Activated T-helper 9 cell treated with anti-CD3 and anti-CD28 coated beads, Interleukin-2, amount 50 U/mL, for 16 hours (primary cell): ENCODE data around the gene RNASE4.
A peak's percentile ranks its signal among the peaks of the same experiment; 100 is the strongest.
"Not testable (repeated sequence)": the region's sequence is repeated elsewhere in the genome, so short reads cannot be mapped to it uniquely, and the experiment has no call there.

ENCODE experiments used
- DNase-seq: peaks from one replicate; pipeline ENCODE4 v3.0.0-alpha.2; 2020; ENCODE audit warnings: low read depth

RNASE4 gene

DNA sequence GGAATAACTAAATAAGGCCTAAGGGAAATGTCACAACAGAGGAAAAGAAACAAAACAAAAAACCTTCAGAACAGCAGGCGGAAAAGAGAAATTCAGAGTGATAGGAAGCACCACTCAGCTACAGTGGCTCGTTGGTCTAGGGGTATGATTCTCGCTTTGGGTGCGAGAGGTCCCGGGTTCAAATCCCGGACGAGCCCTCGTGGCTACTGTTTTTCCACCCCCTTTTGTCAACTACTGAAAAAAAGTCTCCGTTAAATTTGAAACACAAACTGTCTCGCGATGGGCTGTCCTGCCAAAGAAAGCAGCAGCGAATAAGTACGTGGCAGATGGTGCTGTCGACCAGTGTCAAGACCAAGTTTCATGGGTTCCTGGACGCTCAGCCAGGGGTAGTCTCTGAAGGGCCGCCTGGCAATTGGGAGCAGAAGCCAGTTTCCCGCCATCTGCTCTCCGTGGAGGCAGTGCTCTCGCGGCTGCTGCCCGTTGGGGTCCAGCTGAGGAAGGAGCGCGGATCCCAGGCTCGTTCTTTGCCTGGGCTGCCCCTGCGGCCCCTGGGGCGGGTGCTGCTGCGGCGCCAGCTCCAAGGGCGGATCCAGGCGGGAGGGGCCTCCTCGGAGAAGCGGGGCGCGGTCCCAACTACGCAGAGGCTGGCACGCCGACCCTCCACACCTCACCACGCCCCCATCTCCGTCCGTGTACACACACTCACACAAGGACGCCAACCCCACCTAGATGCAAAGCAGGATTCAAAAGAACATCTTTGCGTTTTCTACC, at the start of gene RNASE4:
Gene RNASE4, plus strand, starts transcription at position 670 of the 771 bp plus-strand sequence. CDS start 14,812 bp downstream, outside the sequence.
- DNase-seq, result peak; percentile 68

DNA sequence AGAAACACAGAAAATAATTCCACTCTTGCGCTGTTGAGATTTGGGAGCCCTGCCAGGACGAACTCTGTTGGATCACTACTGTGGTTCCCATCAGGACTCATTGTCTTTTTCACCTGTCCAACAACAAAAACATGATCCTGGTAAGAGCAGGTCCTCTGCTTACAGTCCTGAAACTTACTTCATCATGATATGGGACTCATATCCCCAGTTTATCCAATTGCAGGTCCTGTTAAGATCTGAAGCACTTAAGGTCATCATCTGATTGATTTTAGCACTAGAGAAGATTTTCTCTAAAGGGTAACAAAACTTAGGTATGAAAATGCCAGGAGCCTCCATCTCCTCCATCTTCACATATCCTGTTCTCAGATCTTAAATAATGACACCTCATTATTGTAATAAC, 42.8 kb upstream of the RNASE4 start, which contains the start of gene OR6S1:
Gene OR6S1, minus strand, starts transcription at position 101 of the 400 bp plus-strand sequence. Its CDS starts 0 bp downstream, at position 101.
- DNase-seq, result no peak

- no peak for DNase-seq
These were observed 42.2 kb upstream of the RNASE4 start for GRCh38 chr14:20642182-20642581.

GRCh38 chr14:20642755-20643154, 41.6 kb upstream of the RNASE4 start:
- DNase-seq, result not testable (repeated sequence)

DNA sequence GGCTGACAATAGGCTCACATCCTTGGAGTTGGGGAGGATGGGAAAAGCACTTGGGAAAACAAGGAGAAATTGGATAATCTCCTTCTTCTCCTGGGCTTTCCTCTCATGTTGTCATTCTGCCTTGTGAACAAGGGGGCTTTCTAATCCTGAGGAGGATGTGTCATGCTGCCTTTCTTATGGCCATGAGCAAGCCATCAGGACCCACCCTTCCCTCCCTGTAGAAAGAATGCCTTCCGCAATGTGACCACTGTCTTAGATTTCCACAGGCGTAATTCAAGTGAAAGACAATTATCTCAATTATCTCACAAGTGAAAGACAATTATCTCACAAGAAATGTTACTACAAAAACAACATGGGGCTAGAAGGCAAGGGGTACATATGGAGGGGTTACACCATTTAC, 39.8 kb upstream of the RNASE4 start:
- no peak for DNase-seq

DNA sequence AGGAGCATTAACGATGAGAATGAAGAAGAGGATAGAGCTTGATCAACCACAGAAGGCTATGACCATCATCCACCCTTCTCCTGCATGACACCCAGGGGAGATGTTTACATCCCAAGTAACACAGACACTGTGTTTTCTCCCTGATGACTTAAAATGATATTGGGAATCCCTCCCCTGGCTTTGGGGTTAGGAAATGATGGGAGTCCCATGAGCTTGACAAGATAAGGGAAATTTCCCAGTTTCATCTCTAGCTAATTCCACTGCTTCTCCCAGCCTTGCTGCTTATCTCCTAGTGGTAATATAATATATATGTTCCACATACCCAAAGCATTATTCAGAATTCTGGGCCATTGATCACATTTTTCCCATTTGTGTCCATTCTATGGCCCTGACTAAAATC, 38.9 kb upstream of the RNASE4 start:
- no peak for DNase-seq

DNA sequence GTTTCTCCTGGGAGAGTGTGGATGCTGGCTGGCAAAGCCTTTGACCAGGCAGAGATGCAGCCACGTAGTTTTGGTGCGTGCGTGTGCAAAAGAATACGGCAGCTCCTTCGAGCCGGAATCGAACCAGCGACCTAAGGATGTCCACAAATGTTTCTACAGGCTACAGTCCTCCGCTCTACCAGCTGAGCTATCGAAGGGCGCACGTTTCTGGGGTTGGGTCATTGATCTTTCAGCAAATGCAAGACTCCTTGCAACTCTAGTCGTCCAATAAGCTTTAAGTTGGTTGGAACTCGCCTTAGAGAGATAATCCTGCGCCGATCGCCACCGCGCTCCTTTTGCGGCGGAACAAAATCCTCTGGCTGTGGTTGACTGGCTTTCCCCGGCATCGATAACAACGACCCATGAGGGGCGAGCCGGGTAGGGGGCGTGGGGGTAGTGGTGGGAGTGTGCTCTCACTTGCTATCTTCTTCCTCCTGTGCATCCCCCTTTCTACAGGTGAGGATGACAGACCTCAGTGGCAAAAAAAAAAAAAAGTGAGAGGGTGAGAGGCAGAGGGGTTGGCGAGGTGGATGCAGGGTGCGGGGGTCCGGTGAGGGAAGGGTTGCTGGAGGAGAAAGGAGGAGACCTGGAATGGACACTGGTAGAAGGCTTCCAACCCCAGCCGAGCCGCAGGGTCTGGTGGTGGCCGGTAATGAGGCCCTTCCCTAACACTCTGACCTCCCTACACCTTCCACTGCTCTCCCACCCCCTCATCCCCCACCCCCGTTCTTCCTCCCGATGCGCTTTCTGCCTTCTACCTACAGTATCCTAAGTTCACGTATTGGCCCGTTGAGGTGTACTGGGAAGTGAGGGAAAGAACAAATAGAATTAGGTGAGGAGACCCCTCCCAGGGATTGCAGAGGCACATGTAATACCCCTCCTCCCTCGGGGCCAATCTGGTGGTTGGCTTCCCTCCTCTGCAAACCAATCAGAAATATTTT, 31.1 kb upstream of the RNASE4 start:
- DNase-seq, result no peak

GRCh38 chr14:20655851-20656250, 28.5 kb upstream of the RNASE4 start:
- DNase-seq, result no peak

DNA sequence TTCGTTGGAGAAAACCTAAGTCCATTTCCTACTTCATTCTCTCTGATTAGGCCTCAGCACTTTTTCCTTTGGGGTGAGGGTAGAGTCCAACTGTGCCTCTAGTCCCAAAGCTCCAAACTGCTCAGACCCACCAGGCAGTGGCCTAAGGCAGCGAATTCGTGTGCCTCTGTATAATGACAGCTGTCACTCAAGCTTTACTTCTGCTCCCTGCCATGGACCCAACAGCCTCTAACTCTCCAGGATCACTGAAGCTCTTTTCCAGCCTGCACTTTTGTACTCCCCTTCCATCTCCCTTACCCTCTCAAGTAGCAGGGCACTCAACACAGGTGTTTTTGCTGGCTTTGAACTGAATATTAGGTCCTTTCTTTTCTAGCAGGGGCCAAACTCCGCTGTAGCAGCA, 28.1 kb upstream of the RNASE4 start:
- DNase-seq, result no peak

DNA sequence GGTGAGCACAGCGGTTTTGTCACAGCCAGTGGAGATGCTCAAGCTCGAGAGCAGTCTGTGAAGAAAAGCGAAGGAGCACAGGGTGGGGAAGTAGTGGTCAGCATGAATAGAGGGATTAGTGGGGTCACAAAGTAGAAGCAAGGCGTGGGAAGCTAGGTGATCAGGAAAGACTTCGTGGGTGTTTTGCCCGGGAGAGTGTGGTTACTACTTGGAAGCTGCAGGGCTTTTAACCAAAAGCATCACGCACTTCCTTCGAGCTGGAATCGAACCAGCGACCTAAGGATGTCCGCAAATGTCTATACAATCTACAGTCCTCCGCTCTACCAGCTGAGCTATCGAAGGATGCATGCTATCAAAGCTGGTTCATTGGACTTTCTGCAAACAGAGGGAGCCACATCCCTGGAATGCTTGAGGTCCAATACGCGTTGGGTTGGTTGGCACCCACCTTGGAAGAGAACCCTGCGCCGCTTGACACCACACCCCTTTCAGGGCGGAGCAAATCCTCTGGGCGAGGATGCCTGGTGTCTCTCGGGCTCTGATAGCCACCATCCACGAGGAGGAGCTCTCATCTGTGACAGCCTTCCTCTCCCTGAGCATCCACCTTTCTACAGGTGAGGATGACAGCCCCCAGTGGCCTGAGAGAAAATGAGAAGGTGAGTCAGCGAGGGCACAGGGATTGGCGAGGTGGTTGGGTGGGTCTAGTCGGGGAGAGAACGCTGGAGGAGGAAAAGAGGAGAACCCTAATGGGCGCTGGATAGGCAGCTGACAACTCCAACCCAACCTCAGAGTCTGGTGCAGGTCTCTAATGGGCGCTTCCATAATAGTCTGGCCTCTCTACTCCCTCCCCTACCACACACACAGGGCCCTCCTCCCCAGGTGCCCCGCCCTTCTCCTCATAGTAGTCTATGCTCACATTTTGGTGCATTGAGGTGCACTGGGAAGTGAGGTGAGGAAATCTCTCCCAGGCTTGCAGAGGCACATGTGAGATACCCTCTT, 26.8 kb upstream of the RNASE4 start:
- DNase-seq, result no peak

DNA sequence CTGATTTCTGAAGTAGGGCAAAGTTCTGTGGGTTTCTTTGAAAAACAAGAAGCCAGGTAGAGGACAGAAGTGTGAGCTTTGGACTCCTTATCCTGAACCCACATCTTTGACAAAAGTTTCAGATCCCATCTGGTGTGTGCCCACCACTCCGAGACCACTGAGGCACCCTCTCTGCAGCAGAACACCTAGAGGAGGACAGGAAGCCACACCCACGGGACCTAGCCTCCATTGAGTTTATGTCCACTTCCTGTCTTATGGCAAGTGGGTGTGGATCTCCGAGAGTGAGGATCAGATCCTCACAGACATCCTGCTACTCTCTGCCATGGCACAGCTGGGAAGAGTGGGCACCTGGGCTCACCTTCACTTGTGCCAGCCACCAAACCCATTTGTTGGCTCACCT, 26.1 kb upstream of the RNASE4 start:
- DNase-seq, result no peak

GRCh38 chr14:20659336-20659735, 25.0 kb upstream of the RNASE4 start:
- DNase-seq, result no peak

- no peak for DNase-seq
These were observed 24.5 kb upstream of the RNASE4 start for GRCh38 chr14:20659813-20660395.

- DNase-seq, result no peak
These were observed 23.2 kb upstream of the RNASE4 start for GRCh38 chr14:20661197-20661596.

DNA sequence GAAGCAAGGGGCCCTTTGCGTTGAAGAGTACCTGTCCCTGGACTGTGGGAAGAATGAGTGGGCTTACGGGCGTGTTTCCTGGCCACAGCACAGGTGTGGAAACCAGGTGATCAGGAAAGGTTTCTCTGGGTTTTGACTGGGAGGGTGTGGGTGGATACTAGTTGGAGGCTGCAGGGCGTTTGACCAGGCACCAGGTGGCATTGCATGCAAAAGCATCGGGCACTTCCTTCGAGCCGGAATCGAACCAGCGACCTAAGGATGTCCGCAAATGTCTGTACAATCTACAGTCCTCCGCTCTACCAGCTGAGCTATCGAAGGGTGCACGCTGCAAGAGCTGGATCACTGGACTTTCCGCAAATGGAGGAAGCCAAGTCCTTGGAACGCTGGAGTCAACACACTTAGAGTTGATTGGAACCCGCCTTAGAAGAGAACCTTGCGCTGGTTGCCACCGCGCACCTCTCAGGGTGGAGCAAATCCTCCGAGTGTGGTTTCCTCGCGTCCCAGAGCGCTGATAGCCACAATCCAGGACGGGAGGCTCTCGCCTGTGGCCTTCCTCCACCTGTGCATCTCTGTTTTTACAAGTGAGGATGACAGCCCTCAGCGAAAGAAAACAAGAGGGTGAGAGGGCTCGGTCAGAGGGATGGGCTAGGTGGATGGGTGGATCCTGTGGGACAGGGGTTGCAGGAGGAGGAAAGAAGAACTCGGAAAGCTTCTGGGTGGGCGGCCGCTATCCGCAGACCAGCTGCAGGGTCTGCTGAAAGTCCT, 21.2 kb upstream of the RNASE4 start:
- DNase-seq, result peak; percentile 61

- not testable (repeated sequence) for DNase-seq
These were observed 17.9 kb upstream of the RNASE4 start for GRCh38 chr14:20666400-20666961.

DNA sequence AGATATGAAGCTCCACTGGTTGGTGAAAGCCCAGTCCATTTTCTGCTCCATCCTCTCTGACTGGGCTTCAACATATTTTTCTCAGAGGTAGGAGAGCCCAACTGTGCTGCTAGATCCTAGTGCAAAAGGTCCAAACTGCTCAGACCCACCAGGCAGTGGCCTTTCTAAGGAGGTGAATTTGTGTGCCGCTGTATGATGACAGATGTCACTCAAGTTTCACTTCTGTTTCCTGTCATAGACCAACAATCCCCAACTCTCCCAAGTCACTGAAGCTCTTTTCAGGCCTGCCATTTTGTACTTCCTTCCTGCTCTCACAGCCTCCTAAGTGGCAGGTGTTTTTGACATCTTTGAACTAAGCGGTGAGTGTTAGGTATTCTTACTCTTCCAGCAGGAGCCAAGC, 16.4 kb upstream of the RNASE4 start:
- DNase-seq, result no peak

DNA sequence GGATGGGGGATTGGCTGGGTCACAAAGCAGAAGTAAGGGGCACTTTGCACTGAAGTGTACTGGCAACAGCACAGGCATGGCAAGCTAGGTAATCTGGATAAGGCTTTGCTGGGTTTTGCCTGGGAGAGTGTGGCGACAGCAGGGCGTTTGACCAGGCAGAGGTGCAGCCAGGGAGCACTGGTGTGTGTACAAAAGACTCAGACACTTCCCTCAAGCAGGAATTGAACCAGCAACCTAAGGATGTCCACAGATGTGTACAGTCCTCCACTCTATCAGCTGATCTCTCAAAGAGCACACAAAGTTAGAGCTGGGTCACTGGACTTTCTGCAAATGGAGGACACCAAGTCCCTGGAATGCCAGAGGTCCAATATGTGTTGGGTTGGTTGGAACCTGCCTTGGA, 15.4 kb upstream of the RNASE4 start:
- DNase-seq, result no peak

GRCh38 chr14:20671597-20672283, 12.6 kb upstream of the RNASE4 start:
- DNase-seq, result no peak
